Activated gamma-delta T cell (primary cell): Measurements from ENCODE around the gene ADAMTS12.

Source experiments
- DNase-seq: peaks from one replicate; lab custom pipeline; 2025; lab: John Stamatoyannopoulos, UW

ADAMTS12 gene

GRCh38 chr5:33801292-33801691 is 90.5 kb downstream of the ADAMTS12 start:
- DNase-seq, result no peak

GRCh38 chr5:33800241-33800950 is 91.4 kb downstream of the ADAMTS12 start:
- no peak for DNase-seq

- DNase-seq, result no peak
Observed at GRCh38 chr5:33795496-33795895, 96.3 kb downstream of the ADAMTS12 start.

GRCh38 chr5:33794550-33795181 is 97.1 kb downstream of the ADAMTS12 start:
- no peak for DNase-seq

- no peak for DNase-seq
Observed at GRCh38 chr5:33793836-33794549, 97.8 kb downstream of the ADAMTS12 start.

- DNase-seq, result no peak
Observed at GRCh38 chr5:33793276-33793675, 98.5 kb downstream of the ADAMTS12 start.

GRCh38 chr5:33792559-33792958 is 99.2 kb downstream of the ADAMTS12 start:
- DNase-seq, result no peak

GRCh38 chr5:33789567-33789957 is 102.2 kb downstream of the ADAMTS12 start:
- no peak for DNase-seq

- no peak for DNase-seq
Observed at GRCh38 chr5:33788922-33789566, 102.7 kb downstream of the ADAMTS12 start.

- no peak for DNase-seq
Observed at GRCh38 chr5:33785571-33785970, 106.2 kb downstream of the ADAMTS12 start.

- DNase-seq, result no peak
Observed at GRCh38 chr5:33781286-33781685, 110.5 kb downstream of the ADAMTS12 start.

- no peak for DNase-seq
Observed at GRCh38 chr5:33776151-33776660, 115.6 kb downstream of the ADAMTS12 start.

GRCh38 chr5:33774341-33774740 is 117.4 kb downstream of the ADAMTS12 start:
- no peak for DNase-seq

GRCh38 chr5:33772380-33772897 is 119.4 kb downstream of the ADAMTS12 start:
- DNase-seq, result no peak

GRCh38 chr5:33769968-33770367 is 121.8 kb downstream of the ADAMTS12 start:
- no peak for DNase-seq

GRCh38 chr5:33769196-33769595 is 122.6 kb downstream of the ADAMTS12 start:
- no peak for DNase-seq

GRCh38 chr5:33766023-33766422 is 125.8 kb downstream of the ADAMTS12 start:
- no peak for DNase-seq

GRCh38 chr5:33764786-33765185 is 127.0 kb downstream of the ADAMTS12 start:
- no peak for DNase-seq

GRCh38 chr5:33763435-33763834 is 128.4 kb downstream of the ADAMTS12 start:
- no peak for DNase-seq

- DNase-seq, result no peak
Observed at GRCh38 chr5:33762859-33763258, 128.9 kb downstream of the ADAMTS12 start.

GRCh38 chr5:33761139-33761538 is 130.7 kb downstream of the ADAMTS12 start:
- no peak for DNase-seq

- no peak for DNase-seq
Observed at GRCh38 chr5:33758737-33759136, 133.1 kb downstream of the ADAMTS12 start.
